Measurements from ENCODE around the gene MAP3K2.

The MAP3K2 gene

GRCh38 chr2:127320067-127320466 is 67.7 kb downstream of the MAP3K2 start:
- no peak for TF ChIP-seq CTCF (IDR thresholded peaks at IDR 0.05; ENCODE audit: low read depth, low read length)
- DNase-seq (ENCODE audit: low read depth in 2 of 2), result no peak

GRCh38 chr2:127314193-127314988 is 73.4 kb downstream of the MAP3K2 start:
- no peak for TF ChIP-seq CTCF (IDR thresholded peaks at IDR 0.05; ENCODE audit: low read depth, low read length)
- H3K4me3 ChIP-seq (replicated peaks in 1 of 2; ENCODE audit: low read depth in 2 of 2, low read length in 2 of 2), result no peak overlapping the region
- DNase-seq (ENCODE audit: low read depth in 2 of 2), result no peak

More at GRCh38 chr2:127320067-127320466, 67.7 kb downstream of the MAP3K2 start:
- no peak overlapping the region for H3K4me3 ChIP-seq (replicated peaks in 1 of 2; ENCODE audit: low read depth in 2 of 2, low read length in 2 of 2)

GRCh38 chr2:127313406-127313805 is 74.4 kb downstream of the MAP3K2 start:
- TF ChIP-seq CTCF (IDR thresholded peaks at IDR 0.05; ENCODE audit: low read depth, low read length), result no peak
- no peak overlapping the region for H3K4me3 ChIP-seq (replicated peaks in 1 of 2; ENCODE audit: low read depth in 2 of 2, low read length in 2 of 2)
- DNase-seq (ENCODE audit: low read depth in 2 of 2), result no peak

- no peak for DNase-seq (ENCODE audit: low read depth in 2 of 2)
- no peak for TF ChIP-seq CTCF (IDR thresholded peaks at IDR 0.05; ENCODE audit: low read depth, low read length)
- H3K4me3 ChIP-seq (replicated peaks in 1 of 2; ENCODE audit: low read depth in 2 of 2, low read length in 2 of 2), result no peak overlapping the region
Measured at GRCh38 chr2:127310980-127311379, 76.8 kb downstream of the MAP3K2 start.

- DNase-seq (ENCODE audit: low read depth in 2 of 2), result no peak
- H3K4me3 ChIP-seq (replicated peaks in 1 of 2; ENCODE audit: low read depth in 2 of 2, low read length in 2 of 2), result no peak overlapping the region
Measured at GRCh38 chr2:127309468-127309867, 78.3 kb downstream of the MAP3K2 start.

GRCh38 chr2:127308586-127309138 is 79.1 kb downstream of the MAP3K2 start:
- no peak overlapping the region for H3K4me3 ChIP-seq (replicated peaks in 1 of 2; ENCODE audit: low read depth in 2 of 2, low read length in 2 of 2)
- no peak for DNase-seq (ENCODE audit: low read depth in 2 of 2)
- no peak for TF ChIP-seq CTCF (IDR thresholded peaks at IDR 0.05; ENCODE audit: low read depth, low read length)

More at GRCh38 chr2:127309468-127309867, 78.3 kb downstream of the MAP3K2 start:
- no peak for TF ChIP-seq CTCF (IDR thresholded peaks at IDR 0.05; ENCODE audit: low read depth, low read length)
